Vagina (tissue), 2 donors: ENCODE data around the gene CES5A.
"Not testable (repeated sequence)": the region's sequence is repeated elsewhere in the genome, so short reads cannot be mapped to it uniquely, and the experiment has no call there.

Experiments used
- CTCF ChIP-seq, 3 experiments: fragments of 450-650 bp in 2 of 3; fragments of 200-600 bp in 1 of 3; sonication (generic) in 1 of 3; IDR thresholded peaks; one replicate each; pipeline ENCODE4 v1.5.1; 2017 to 2019; ENCODE audit warnings: antibody characterized with exemption in 3 of 3, mild to moderate bottlenecking in 2 of 3, moderate library complexity in 2 of 3
- POLR2A ChIP-seq, 2 donors: fragments of 450-650 bp; IDR thresholded peaks; one replicate each; pipeline ENCODE4 v1.6.1; 2017; ENCODE audit warnings: antibody characterized with exemption in 2 of 2, mild to moderate bottlenecking in 2 of 2, moderate library complexity in 2 of 2
- POLR2AphosphoS5 ChIP-seq, 2 donors: sonication (generic); formaldehyde crosslinking; IDR thresholded peaks; one replicate each; pipeline ENCODE4 v1.9.0; 2017; ENCODE audit warnings: antibody characterized with exemption in 2 of 2, mild to moderate bottlenecking in 2 of 2, low read depth in 1 of 2; ENCODE audit not compliant: insufficient read depth in 1 of 2

DNA sequence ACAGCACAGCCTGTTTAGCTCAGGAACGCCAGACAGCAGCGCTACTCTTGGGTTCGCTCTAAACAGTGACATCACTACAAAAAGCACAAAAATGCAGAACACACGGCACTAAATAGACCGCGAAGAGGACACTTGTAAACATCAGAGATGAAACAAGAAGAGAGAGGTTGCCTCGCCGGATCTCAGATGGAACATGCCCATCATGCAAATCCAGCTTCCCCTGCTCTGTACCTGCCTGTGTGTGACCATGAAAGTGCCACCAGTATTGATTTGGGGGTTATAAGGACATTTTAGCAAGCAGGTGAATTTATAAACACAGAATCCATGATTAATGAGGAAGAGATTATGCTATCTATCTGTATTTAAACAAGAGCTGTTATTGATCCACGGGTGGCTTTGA, 61.4 kb downstream of the CES5A start:
- TF ChIP-seq CTCF (IDR thresholded peaks at IDR 0.05); POLR2A (IDR thresholded peaks at IDR 0.05); POLR2AphosphoS5 (IDR thresholded peaks at IDR 0.05; ENCODE audit: insufficient read depth in 1 of 2, low read depth in 1 of 2): not testable (repeated sequence)
